SK-MEL-5 (cell line): Measurements from ENCODE around the gene ERP44. TPM values are rescaled to one million over a fixed set of nuclear protein-coding genes. Genes with fewer than 3 reads are reported as not detected.
A peak's percentile ranks its signal among the peaks of the same experiment; 100 is the strongest.

Source experiments
- DNase-seq: peaks from one replicate; pipeline ENCODE4 v3.0.0-alpha.2; 2016; ENCODE audit warnings: low read depth, low spot score
- in situ Hi-C: cut with HindIII; loops from 2 replicates; pipeline ENCODE4 v1.10.0; 2016; ENCODE audit warnings: low sequenced_read_pairs, high pct_unique_total_duplicates, low pct_unique_long_range_greater_than_20kb
- small RNA-seq, 2 experiments: library from RNA; depleted of rRNA; stranded (forward); fragments of <200 nt; gene quantifications; one replicate each; pipeline ENCODE3, GENCODE V24; 2014
- total RNA-seq: library from RNA; depleted of rRNA; stranded (reverse); fragments of >200 nt; shearing (Covaris generic); gene quantifications from 2 replicates; pipeline ENCODE4 v1.2.3, GENCODE V29; 2014; rRNA removed

ERP44 gene
- total RNA-seq, 1 experiment from 2014 or later: 29.5 TPM

- DNase-seq: no peak
- in situ Hi-C loops: loop anchor here (5.0 kb wide), 1 partner anchor 36 kb away; no protein-coding TSS in a partner anchor
These were observed 150.3 kb downstream of the ERP44 start for GRCh38 chr9:99948482-99948881.

- peak; percentile 46 for DNase-seq
- in situ Hi-C loops: loop anchor here (5.0 kb wide), 1 partner anchor 35 kb away; no protein-coding TSS in a partner anchor
These were observed 151.4 kb downstream of the ERP44 start for GRCh38 chr9:99947395-99947794.

- DNase-seq: no peak
- in situ Hi-C loops: no loop called here
These were observed 161.7 kb downstream of the ERP44 start for GRCh38 chr9:99936947-99937587.

GRCh38 chr9:99931155-99931840 lies 167.5 kb downstream of the ERP44 start:
- no peak for DNase-seq
- in situ Hi-C loops: no loop called here

GRCh38 chr9:99929652-99930051 lies 169.1 kb downstream of the ERP44 start:
- no peak for DNase-seq
- in situ Hi-C loops: no loop called here

Small RNA genes lying within 50 kb of the gene (small RNA-seq; reads per million reads assigned to genes)
- gene RN7SL75P: 0 reads per million in 2 experiments

Other genes starting within 250 kb of the ERP44 start
- 15.2 and 18.0 TPM in 2 replicates for gene STX17, start 192.3 kb downstream of the ERP44 start, total RNA-seq
- gene INVS, start 243 bp upstream of the ERP44 start, total RNA-seq: 28.3 and 34.4 TPM in 2 replicates